ENCODE measurements around the gene DHRSX.

GRCh38 chrX:2423282-2423681 is 77.5 kb downstream of the DHRSX start:
- no peak for TF ChIP-seq YY1 (tag by site-specific recombination; IDR thresholded peaks at IDR 0.05)
- no peak for TF ChIP-seq BCL6B (tag by site-specific recombination; IDR thresholded peaks at IDR 0.05)
- no peak; the same call in 1 of the 2 replicates for TF ChIP-seq ZBTB21 (tag by site-specific recombination; IDR thresholded peaks at IDR 0.05)
- TF ChIP-seq CTCF (tag by site-specific recombination; IDR thresholded peaks at IDR 0.05), result no peak
- TF ChIP-seq ZSCAN18 (tag by site-specific recombination; IDR thresholded peaks at IDR 0.05), result no peak
- no peak for TF ChIP-seq ZBTB1 (tag by site-specific recombination; IDR thresholded peaks at IDR 0.05)
- TF ChIP-seq ZBTB26 (tag by site-specific recombination; optimal IDR thresholded peaks at IDR 0.05), result no peak
- TF ChIP-seq KLF16 (tag by site-specific recombination; IDR thresholded peaks at IDR 0.05), result no peak

Data from HEK293 (cell line).